ENCODE data around the gene EFNA5.

The EFNA5 gene

DNA sequence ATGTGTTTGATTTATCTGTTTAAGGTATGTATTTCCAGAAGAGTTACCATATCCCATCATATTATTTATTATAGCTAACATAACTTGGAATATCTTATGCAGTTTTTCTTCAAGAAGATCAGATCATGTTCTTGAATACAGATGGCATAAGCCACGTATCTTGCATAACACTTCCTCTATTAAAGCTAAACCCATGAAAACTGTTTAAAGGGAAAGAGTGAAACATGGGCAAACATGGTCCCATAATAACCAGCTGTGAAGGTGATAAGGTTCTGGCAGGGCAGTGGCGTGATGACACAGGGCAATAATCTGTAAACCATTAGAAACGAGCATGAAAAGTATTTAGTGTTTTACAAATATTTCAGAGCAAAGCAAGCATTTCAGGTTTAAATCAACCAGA lies 34.2 kb downstream of the EFNA5 start:
- no peak for DNase-seq

DNA sequence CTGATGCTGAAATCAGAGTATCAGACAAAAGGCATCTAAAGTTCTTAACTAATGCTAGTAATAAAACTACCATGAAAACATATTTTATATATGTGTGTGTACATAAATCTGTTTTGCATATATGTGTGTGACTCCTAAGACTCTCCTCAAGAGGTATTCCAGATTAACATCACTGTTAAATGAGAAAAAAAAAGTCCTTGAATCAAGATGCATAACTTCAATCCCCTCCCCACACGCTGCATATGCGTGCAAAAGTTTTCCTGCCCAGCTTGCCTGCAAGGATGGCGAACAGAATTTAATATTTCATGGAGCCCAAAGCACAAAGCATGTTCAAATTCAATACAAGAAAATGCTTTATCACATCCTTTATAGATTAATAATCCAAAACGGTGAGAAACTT lies 34.7 kb downstream of the EFNA5 start:
- DNase-seq, result no peak

DNA sequence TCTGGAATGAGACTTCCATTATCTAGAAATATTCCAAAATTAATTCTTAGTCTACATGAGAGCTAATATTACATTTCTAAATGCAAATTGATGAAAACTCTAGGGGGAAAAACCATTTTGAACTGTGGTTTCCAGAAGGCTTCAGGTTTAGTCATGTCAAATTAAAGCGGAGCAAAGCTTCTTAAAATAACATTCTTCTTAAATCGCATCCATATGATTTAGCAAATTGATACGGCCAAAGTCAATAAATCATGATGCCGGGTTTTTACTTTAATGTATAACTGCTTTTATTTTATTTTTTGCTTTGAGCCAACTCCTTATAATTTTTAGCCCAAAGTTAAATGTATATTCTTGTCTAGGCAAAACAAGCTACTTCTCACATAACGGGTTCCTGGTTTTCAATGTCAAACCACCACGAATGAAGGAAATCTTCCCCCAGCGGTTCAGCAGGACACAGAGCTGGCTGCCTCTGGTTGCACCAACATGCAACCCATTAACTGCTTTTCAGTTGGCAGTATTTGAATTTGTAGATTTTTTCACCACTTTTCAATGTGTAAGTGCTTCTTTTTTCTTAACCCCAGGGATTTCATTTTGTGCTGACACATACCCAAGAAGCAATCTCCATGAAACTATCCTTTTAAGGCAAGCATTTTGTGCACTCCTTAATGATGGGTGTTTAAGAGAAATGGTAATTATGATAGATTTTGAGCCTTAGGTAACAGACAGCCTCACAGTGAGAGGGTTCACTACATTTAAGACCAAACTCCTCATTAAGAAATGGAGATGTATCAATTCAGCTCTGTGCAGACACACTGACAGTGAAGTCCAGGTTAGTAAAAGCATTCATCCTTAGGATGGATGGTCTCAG lies 35.5 kb downstream of the EFNA5 start:
- DNase-seq, result no peak

DNA sequence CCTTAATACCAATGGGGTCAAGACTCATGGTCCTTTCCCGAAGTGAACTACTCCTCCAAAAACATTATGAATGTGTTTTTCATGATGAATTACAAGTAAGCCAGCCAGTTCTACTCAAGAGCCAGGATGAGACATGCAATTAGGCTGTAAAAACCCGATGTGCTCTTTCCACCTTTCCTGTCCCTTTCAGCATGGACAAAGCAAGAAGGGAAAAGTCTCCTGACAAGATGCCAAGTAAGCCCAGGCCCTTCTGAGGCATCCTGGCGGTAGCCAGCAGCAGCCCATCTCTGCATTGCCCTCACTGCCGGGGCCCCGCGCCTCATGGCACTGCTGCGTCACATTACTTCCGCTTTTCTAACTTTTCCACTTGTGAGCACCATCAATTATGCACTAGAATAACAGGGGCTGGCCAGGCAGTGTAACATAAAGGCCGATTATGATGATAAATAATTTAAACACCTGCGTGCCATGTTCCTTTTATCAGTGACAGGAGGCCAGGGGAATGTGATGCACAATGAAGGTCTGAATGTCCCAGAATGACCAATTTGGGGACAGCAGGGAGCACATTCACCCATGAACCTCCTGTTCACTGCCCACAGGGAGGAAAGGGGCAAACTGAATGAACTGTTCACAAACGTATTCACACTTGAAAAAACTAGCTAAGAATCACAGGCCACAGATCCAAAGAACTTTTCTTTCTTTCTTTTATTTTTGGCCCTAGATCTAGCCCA lies 37.4 kb downstream of the EFNA5 start:
- DNase-seq, result no peak

DNA sequence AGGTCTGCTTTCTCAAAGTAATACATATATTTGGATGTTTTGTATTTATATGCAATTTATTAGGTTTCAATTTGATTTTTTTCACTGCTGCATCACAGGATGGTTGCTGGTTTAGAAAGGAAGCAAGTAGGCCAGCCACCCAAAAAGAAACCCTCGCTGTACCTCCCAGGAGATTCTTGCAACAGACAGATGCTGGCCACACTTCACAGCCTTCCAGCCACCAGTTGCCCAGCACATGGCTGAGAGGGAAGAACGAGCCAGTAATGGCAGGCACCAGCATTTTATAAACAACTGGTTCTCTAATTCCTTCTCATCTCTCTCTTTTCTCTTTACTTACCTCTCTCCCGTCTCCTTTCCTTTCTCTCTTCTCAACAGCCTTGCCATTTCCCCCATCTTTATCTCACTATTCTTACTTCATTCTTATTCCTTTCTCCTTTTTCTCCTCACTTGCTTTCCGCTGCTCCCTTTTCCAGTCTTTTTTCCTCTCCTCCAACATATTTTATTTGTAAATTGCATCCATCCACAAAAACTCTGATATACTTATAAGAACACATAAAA lies 38.9 kb downstream of the EFNA5 start:
- no peak for DNase-seq

DNA sequence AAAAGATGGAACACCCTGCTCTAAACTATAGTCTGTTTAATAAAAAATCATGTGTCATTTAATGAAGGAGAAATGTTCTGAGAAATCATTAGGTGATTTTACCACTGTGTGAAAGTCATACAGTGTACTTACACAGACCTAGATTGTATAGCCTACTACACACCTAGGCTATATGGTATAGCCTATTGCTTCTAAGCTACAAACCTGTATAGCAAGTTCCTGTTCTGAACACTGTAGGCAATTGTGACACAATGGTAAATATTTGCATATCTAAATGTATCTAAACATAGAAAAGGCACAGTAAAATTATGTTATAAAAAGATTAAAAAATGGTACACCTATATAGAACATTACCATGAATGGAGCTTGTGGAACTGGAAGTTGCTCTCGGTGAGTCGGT lies 40.6 kb downstream of the EFNA5 start:
- DNase-seq, result no peak

DNA sequence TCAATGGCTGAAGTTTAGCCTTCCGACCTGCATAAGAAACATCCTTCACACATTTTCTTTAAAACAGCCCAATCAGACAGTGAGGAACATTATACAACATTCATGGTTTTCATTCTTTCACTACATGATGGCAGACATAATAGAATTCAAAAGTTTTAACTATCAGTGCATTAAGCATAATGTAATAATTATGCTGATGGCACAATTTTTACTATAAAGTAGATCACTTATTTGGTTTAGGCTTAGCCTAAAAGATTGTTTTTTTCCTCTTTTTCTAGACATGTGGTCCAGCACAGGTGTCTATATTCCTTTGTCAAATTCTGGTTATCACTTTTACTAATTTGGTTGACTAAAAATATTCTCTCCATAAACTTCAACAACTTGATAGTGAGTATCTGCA lies 46.5 kb downstream of the EFNA5 start:
- DNase-seq, result no peak

DNA sequence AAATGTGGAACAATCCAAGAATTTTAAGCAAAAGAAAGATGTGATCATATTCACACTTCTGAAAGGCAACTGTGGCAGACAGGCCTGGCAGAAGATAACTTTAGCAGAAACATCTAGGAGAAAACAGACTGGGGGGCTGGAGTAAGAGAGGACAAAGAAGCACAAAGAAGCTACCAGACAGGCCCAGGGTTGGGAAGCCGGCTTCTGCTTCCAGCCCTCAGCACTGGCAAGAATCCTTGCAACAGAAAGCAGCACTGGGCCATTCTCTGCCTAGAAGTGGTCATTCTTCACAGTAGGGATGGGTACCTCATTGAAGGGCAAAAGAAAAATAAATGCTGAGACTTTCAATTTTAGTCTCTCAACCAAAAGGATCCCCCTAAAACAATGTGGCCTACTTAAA lies 49.6 kb downstream of the EFNA5 start:
- DNase-seq, result no peak

DNA sequence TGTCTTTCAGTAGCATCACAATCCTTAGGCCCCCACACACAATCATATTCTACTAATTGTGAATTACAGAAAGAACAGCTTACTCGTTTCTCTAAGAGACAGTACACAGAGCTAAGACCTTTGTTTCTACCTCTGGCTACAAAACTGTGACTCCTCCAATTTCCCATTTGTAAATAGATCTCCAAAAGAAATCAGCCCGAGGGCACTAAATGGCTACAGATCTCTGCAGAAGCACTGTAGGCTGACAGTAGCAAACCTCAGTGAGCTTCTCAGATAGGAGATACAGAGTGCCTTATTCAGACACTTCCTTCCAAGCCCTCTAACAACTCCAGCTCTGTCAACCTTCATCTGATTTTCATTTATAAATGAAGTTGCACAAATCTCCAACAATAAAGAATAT lies 51.0 kb downstream of the EFNA5 start:
- DNase-seq, result no peak

DNA sequence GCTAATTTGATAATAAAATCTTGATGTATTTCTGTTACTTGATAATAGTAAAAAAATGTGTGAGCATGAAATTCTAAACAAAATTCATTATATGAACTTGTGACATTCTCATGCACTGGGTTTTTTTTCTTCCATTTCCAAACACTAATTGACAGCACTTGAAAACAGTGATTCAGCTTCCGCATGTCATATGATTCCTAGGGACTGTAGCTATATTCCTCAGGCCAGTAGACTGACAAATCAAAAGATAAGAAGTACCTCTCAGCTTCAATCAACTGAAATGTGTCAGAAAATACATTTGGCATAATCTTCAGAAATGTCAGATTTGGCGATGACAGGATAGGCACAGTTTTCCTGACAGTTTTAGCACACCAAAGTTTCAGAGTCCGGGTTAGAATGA lies 52.5 kb downstream of the EFNA5 start:
- DNase-seq, result no peak

DNA sequence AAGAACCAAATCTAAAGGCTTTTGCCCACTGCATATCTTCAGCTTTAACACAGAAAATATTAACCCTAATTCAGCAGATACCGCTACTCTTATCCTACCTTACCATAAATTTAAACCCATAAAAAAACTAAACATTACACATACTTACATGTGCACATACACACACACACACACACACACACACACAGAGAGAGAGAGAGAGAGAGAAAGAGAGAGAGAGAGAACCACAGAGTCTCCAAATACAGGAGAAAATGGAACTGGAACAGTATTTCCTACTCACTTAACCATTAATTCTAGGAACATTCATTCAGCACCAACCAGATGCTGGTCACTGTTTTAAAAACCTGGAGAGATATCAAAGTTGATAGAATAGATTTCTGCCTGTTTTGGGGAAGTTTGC lies 53.7 kb downstream of the EFNA5 start:
- no peak for DNase-seq

DNA sequence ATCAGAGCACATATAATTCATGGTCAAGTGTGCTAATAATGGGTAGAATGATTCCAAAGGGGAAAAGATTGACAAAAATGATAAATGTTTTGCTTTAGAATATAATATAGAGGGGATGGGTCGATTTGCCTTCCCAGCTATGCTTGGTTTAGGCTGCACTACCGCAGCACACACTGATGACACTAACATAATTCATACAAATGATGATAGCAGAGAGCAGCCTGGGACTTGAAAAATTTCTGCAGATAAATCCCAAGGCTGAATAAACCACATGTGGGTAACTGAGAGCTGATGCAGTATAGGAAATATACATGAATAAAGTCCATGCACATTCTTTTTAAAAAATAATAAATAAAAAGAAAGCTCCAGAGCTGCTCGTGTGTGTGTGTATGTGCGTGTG lies 54.5 kb downstream of the EFNA5 start:
- DNase-seq, result no peak

DNA sequence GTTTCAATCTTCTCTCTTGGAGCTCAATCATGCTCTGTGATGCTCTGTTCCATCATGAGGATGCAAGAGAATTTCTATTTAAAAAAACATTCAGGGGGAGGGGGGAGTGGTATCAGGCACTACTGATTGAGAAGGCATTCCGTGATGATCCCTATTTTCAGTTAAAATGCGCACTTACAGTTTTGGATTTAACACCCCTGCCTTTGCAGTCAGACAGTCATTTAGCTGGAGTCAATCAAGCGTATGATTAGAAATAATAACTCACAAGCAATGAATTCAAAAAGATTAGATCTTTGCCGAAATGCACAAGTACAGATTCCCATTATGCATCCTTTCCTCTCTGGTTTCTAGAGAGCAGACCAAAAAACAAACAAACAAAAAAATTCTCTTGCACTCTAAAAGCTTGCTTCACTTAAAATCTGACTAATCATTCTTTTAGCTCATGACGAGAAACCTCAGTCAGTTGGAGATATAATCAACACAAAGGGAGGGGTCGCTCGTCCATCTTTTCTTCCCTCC lies 55.4 kb downstream of the EFNA5 start:
- no peak for DNase-seq

DNA sequence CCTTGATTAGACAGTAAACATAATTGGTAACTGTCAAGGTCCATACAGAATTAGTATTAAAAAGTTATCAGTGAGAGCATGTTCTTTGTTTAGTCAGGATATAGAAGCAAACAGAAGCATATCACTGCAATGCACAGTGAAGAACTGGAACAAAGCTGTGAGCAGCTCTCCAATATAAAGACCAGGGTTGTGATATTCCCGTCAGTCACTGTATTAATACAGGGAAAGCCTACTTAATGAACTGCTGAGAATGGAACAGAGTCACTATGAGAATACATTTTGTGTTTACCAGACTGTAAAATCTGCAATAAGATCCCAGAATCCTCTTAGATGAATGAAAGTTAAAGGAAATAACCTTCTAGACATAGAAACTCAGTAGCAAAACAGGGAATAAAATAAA lies 58.2 kb downstream of the EFNA5 start:
- no peak for DNase-seq

DNA sequence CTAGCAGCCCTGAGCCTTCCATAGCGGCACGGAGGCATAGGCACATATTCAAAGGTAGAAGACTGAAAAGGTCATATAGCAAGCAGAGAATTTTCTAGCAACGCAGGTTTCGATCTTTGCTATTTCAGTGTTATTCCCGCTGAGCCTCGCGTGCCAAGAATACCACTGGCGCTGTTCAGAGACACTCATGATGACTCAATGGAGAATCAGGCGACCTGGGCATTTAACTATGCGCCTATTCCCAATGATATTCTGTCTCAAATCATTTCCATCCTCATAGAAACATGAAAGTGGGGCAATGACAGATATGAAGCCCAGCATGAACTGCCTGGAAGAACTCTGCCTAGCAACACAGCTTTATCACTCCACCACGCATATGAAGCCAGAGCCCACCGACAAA lies 59.9 kb downstream of the EFNA5 start:
- no peak for DNase-seq

DNA sequence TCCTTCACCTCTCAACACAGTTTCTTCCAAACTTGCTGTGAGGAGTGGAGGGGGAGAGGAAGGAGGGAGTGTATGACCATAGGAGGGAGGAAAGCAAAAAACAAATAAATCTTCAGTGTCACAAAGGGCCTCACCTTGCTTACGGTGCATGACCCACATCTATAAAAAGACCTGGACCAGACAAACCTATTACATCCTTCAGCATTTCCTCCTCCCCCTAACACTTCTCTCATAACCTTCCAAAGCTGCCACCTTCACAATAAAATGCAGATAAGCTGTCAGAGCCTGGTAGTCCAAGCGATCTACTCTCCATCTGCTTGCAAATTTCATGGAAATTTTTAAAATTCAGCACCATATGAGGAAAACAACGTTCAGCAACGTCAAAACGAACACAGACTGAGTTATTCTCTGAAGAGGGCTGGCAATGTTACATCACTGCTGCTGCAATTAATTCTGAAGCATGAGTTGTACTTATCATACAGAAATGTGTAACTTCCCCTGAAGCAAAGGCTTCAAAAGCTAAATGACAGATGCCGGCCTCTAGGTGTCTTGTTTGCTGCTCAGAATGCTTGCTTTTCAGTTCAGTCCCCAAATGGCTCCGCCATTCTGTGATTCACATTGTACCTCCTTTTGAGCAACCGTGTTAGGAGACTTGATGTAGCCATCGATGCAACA lies 62.9 kb downstream of the EFNA5 start:
- DNase-seq, result no peak

DNA sequence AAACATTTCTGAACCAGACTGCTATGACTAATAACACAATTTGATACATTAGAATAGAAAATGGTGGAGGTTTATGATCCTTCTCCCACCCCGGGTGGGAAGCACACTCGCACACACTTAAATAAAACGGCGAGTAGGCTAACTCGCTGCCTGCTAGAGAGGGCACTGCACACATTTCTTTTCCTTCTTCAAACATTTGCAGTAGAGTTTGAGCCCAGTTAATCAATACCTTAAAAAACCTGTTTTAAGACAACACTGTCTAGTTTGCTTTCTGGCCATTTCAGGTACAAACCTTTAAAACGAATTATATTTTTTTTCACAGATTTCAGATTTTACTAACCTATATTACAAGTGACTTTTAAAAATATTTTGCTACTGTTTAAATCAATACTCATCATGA lies 63.5 kb downstream of the EFNA5 start:
- DNase-seq, result no peak

DNA sequence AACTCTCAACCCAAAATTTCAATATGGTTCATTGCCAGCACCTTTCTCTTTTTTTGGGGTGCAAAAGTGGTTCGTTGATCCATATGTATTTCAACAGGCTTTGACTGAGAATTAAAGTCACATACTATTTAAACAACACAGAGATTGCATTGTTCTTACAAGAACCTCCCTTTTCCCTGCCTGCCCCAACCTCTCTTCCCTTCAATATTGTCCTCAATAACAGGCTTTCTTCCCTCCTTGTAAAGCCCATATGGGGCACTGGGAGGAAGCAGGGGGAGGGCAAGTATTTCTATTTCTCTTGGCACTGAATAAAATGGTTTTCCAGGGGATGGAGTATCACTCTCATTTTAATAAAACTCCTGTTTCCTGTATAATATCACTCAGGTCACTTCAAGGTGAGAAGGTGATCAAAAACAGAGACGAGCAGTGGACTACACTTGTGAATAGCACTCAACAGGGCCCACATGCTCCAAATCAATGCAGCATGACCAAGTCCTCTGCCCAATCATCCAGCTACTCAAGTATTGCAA lies 65.1 kb downstream of the EFNA5 start:
- DNase-seq, result no peak

DNA sequence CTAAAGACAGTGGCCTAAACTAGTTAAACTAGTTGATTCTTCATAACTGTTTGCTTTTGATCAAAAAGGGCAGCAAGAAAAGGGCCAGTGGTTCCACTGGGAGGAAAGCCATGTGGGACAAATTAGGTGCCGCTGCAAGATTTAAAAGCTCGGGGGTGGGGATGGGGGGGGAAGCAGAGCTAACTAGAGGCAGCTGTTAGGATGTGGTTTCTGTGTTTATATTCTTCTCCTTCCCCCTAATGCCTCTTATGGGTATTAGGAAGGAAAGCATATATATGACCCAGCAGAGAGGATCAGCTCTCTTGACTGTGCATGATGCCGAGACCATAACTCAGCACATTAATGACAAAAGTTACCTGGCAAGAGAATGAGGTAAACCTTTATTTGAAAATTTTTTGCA lies 65.7 kb downstream of the EFNA5 start:
- DNase-seq, result no peak

DNA sequence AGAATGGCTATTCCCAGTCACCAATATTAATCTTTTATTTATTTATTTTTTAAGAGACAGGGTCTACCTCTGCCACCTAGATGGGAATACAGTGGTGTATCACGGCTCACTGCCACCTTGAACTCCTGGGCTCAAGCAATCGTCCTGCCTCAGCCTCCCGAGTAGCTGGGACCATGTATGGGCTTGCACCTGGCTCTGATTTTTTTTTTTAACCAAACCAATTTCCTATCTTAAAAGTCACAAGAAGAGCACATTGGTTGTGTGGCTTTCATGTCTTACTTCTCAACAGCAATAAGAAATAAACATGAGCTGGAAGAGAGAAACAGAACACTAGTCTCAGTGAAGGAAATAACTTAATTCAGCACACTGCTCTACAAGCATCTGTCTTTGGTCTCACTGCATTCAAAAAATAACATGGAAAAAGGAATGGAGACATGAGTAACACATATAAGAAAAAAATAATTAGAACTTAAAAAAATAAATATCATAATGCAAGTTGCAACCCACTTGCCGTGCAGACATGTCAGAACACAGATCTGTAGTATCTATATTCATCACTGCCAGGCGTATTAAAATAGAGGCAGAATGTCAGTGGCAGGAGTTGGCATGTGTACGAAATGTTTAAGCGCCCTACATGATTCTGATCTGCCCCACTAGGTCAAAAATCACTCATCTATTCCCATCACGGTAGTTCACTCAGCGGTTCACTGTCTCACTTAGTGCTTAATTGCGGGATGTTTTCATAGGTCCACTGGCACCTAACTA lies 66.4 kb downstream of the EFNA5 start:
- no peak for DNase-seq

DNA sequence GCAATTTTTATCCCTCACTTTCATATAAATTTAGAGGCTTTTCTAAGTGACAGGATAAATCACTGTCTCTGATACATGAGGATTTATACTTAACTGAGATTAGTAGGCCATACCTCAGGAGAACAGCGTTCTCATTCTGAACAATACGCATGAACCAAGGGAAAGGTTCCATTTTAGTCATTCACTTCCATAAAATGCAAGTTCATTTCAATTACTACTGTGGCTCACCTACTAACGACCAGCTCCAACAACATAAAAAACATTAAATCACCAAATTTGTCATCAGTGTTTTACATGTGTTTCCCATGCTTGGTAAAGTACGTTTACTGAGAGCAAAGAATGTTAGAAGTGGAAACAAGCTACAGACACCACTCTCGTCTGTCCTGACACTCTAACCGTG lies 67.4 kb downstream of the EFNA5 start:
- DNase-seq, result no peak

DNA sequence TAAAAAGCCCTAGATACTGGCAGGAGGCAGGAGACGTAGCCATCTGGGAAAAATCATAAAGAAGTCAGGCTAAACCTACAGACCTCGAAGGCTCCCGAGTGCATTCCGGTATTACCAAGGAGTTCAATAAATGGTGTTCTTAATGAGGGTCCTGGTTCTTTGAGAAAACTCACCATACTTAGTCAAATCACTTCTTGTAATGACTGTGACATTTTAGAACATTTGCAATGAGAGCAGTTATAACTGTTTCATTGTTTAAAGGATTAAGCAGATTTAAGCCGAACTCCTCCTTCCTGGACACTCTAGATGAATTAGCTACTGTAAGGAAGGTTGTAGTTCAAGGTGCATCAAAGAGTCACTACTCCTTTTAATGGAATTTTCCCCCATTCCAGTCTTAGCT lies 67.8 kb downstream of the EFNA5 start:
- DNase-seq, result no peak
